Measurements from ENCODE around the gene CCDC69. TPM values are rescaled to one million over a fixed set of nuclear protein-coding genes. Genes with fewer than 3 reads are reported as not detected.

The CCDC69 gene
- total RNA-seq, 2 experiments from 2014 or later: 24.6 to 27.6 TPM

DNA sequence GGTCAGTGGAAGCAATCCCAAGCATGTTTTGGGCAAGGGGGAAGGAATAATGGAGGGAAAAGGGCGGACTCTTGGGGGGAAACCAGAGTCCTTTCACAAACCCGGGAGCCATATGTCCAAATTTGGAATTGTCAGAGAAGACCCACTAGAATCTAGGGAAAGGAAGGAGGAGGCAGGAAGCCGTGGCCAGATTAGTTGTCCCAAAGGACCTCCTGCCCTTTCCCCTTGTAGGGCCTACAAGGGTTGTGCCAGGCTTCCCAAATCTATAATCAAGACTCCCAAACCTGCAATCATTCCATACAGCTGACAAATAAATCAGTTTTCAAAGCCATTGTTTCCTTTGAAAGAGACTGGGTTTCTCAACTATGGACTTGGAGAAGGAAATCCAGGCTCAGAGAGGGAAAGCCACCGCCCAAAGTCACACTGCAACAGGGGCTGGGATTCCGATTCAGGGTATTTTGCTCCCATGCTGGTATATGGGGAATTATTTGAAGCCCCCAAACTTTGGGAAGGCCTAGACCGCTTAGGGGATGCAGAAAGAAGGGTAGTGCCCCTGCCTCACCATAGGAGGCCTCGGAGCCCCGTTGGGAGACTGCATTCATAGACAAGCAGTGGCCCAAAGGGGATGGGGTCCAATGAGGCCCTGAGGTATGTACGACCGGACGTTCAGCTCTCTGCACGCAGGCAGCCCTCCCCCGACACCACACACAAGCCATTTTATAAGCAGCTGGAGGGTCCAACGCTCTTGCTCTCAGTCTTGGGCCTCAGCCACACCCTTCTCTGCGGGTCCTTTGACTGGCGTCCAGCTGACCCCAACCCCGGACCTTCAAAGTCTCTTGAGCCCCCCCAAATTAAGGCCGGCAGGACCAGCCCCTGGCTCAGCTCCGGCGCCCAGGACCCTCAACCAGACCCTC lies 67.1 kb downstream of the CCDC69 start:
- Mint-ChIP-seq H3K27ac (peak overlapping the region; percentile 90), H3K4me3 (peak overlapping the region; percentile 97), H3K4me1 (ENCODE audit: low read depth) (peaks cover 61% of the 10 kb centered on the region), H3K9me3 (no peaks in the 10 kb centered on the region), H3K27me3 (no peaks in the 10 kb centered on the region), H3K36me3 (peaks cover 24% of the 10 kb centered on the region)
- CTCF ChIA-PET: interaction anchor here (1.0 to 12.2 kb wide), 8 partner anchors 8 to 105 kb away, joined by 3 to 159 read pairs (median 4); no protein-coding TSS in a partner anchor
- intact Hi-C loops (cut with micrococcal nuclease): no loop called here
- peak; percentile 53 for DNase-seq
- POLR2A ChIA-PET: interaction anchor here (0.6 to 1.9 kb wide), 7 partner anchors 15 to 81 kb away, joined by 3 to 6 read pairs (median 3); partner anchors contain the start of gene CCDC69

DNA sequence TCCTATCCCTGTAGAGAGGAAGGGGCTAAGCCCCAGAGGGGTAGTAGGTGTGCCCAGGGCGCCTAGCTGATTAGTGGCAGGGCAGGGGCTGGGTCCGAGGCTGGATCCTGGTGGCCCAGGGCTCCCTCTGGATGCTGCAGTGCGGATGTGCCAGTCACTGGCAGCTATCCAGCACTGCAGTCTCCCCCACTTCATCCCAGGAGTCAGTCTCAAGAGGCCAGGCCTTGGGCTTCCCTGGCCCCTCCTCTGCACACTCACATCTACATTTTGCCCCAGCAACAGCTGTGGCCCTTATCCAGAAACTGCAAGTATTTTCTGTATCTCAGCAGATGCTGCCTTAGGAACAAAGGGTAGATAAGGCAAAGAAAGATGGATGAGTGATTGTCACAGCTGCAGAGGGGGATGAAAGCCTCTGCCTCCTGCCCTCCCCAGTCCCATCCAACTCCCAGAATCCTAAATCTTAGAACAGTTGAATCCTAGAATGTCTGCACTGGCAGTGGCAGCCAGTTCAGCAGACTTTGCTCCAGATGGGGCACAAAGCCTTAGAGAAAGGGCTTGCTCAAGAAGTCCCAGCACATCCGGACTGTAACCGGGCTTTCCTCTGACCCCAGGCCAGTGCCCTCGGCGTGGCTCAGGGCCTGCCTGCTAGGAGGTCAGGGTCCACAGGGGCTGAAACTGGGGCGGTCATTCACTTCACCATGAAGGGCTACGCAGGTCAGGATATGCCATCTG lies 68.0 kb downstream of the CCDC69 start:
- ChIA-PET POLR2A (interaction anchor here (0.6 to 1.4 kb wide), 3 partner anchors 14 to 68 kb away, joined by 3 to 5 read pairs (median 3); partner anchors contain the start of gene CCDC69), CTCF (interaction anchor here (1.1 to 12.2 kb wide), 3 partner anchors 9 to 30 kb away, joined by 3 to 159 read pairs (median 6); no protein-coding TSS in a partner anchor)
- Mint-ChIP-seq H3K4me3 (peak overlapping the region; percentile 97), H3K27me3 (no peaks in the 10 kb centered on the region), H3K27ac (peak overlapping the region; percentile 90), H3K9me3 (no peaks in the 10 kb centered on the region), H3K36me3 (peaks cover 24% of the 10 kb centered on the region), H3K4me1 (ENCODE audit: low read depth) (peaks cover 69% of the 10 kb centered on the region)
- DNase-seq: peak; percentile 56
- intact Hi-C loops (cut with micrococcal nuclease): loop anchor here (1.0 to 2.0 kb wide), 3 partner anchors 15 to 96 kb away; no protein-coding TSS in a partner anchor

DNA sequence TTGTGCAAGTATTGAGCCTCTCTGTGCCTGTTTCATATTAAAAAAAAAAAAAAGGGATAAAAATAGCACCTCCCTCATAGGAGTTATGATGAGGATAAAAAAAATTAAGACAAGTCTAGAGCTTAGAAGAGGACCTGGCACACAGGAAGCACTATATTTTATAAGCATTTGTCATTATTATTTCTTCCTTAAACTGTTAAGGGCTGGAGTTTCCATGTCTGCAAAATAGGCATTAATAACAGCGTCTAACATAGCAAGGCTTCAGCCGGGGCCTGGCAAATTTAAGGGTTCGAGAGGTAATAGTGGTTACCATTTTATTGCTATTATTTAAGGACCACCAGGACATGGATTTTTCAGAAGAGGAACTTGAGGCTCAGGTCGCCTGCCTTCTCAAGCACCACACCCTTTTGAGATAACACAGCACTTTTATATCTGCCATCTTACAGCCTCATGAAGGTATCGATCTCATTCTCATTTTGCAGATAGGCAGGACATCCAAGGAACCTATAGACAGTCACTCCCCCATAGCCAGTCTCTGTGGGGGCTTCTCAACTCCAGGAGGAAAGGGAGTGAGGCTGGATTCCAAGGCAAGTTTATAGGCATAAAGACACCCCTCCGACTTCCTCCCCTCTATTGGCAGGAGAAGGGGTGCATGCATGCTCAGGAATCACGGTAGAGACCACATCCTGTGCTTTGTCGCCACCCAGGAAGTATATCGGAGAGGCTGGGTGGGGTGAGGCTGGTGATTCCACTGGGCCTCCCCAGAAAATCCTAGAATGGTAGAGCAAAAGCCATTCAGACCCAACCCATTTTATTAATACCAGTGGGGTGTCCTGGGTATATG lies 68.7 kb downstream of the CCDC69 start:
- H3K27me3 Mint-ChIP-seq: no peaks in the 10 kb centered on the region

DNA sequence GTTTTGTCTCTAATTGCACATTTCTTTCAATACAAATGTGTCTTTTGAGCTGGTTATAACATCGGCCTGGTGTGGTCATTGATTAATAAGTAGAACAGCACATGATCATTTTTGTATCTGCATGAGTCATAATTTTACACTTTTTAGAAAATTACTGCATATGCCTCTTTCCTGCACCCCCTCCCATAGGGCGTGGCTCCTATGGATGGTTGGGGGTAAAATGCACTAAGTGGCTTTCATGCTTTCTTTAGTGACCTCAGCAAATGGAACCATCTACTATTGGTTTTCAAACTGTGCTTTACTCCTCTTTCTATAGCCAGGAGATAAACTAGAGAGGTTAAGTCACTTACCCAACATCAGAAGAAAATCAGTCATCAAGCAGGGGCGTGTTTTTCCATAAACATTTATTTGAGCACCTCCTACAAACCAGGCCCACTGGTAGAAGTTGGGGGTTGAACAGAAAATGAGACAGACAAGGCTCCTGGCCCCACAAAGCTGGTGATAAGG lies 70.1 kb downstream of the CCDC69 start:
- ChIA-PET CTCF (interaction anchor here (0.9 to 12.2 kb wide), 7 partner anchors 10 to 70 kb away, joined by 3 to 159 read pairs (median 5); no protein-coding TSS in a partner anchor), POLR2A (interaction anchor here (1.0 to 2.4 kb wide), 4 partner anchors 12 to 75 kb away, joined by 3 to 8 read pairs (median 4); no protein-coding TSS in a partner anchor)
- intact Hi-C loops (cut with micrococcal nuclease): loop anchor here (1.0 to 5.0 kb wide), 6 partner anchors 13 to 707 kb away; partner anchors contain the start of genes ATOX1, G3BP1, RBM22 and RPS14
- Mint-ChIP-seq H3K4me3 (peak overlapping the region; percentile 52), H3K36me3 (peaks cover 27% of the 10 kb centered on the region), H3K27ac (peak overlapping the region; percentile 90), H3K4me1 (ENCODE audit: low read depth) (peaks cover 72% of the 10 kb centered on the region), H3K27me3 (no peaks in the 10 kb centered on the region), H3K9me3 (no peaks in the 10 kb centered on the region)
- DNase-seq: peak; percentile 78

More for the DNA sequence above, 68.7 kb downstream of the CCDC69 start:
- H3K4me3 Mint-ChIP-seq: peak overlapping the region; percentile 97
- H3K9me3 Mint-ChIP-seq: no peaks in the 10 kb centered on the region
- CTCF ChIA-PET: interaction anchor here (1.1 to 12.2 kb wide), 5 partner anchors 10 to 29 kb away, joined by 3 to 159 read pairs (median 6); no protein-coding TSS in a partner anchor
- POLR2A ChIA-PET: interaction anchor here (0.6 to 1.6 kb wide), 3 partner anchors 13 to 76 kb away, joined by 3 to 5 read pairs (median 3); no protein-coding TSS in a partner anchor
- peak; percentile 76 for DNase-seq
- H3K27ac Mint-ChIP-seq: peak overlapping the region; percentile 90
- H3K36me3 Mint-ChIP-seq: peaks cover 27% of the 10 kb centered on the region
- intact Hi-C loops (cut with micrococcal nuclease): loop anchor here (1.0 to 5.0 kb wide), 7 partner anchors 14 to 708 kb away; partner anchors contain the start of genes ATOX1, G3BP1, RBM22 and RPS14
- H3K4me1 Mint-ChIP-seq (ENCODE audit: low read depth): peaks cover 72% of the 10 kb centered on the region

DNA sequence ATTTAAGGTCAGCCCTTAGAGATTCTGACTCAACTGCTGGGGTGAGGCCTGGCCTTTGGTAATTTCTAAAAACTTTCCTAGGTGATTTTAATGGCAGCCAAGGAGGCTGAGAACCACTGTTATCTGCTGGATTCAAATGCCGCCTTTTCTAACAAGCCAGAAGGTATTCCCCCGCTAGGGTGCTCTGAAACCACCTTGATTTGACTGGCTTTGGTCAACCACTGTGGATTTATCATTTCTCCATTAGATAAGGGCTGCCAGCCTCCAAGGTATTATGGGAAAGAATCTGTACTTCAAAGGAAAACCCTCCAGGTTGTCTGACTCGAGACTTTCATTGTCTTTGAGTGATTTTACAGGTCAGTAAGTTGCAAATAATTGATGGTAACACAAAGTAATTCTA lies 70.6 kb downstream of the CCDC69 start:
- peak; percentile 57 for DNase-seq
- no peaks in the 10 kb centered on the region for H3K9me3 Mint-ChIP-seq
- H3K4me1 Mint-ChIP-seq (ENCODE audit: low read depth): peaks cover 72% of the 10 kb centered on the region
- intact Hi-C loops (cut with micrococcal nuclease): loop anchor here (1.0 to 5.0 kb wide), 5 partner anchors 27 to 706 kb away; partner anchors contain the start of genes ATOX1, G3BP1, RBM22 and RPS14
- ChIA-PET POLR2A (interaction anchor here (0.6 to 2.4 kb wide), 4 partner anchors 11 to 75 kb away, joined by 3 to 8 read pairs (median 4); no protein-coding TSS in a partner anchor), CTCF (interaction anchor here (0.9 to 12.2 kb wide), 7 partner anchors 11 to 70 kb away, joined by 3 to 159 read pairs (median 3); no protein-coding TSS in a partner anchor)
- H3K27ac Mint-ChIP-seq: peak overlapping the region; percentile 90
- H3K4me3 Mint-ChIP-seq: peak overlapping the region; percentile 52
- no peaks in the 10 kb centered on the region for H3K27me3 Mint-ChIP-seq
- peaks cover 32% of the 10 kb centered on the region for H3K36me3 Mint-ChIP-seq

DNA sequence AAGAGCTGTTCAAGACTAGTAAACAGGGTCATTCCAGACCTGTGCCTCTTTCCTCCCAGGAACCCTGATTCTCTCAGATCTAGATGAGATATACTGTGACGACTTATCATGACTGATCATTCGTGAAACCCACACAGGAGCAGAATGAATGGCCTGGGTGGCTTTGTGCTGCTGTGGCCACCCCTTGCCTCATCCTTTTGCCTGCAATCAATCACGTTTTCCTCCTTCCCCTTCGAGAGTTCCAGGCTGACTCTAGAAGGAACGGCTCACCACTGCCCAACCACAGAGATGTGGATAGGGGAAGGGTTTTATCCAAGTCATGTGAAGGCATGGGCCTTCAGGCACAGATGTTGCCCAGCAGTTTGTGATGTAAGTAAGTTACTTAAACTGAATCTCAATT lies 72.1 kb downstream of the CCDC69 start:
- peaks cover 83% of the 10 kb centered on the region for H3K4me1 Mint-ChIP-seq (ENCODE audit: low read depth)
- intact Hi-C loops (cut with micrococcal nuclease): loop anchor here (1.0 to 5.0 kb wide), 8 partner anchors 57 to 704 kb away; partner anchors contain the start of genes ATOX1, G3BP1, RBM22 and RPS14
- no peaks in the 10 kb centered on the region for H3K9me3 Mint-ChIP-seq
- DNase-seq: peak; percentile 88
- H3K4me3 Mint-ChIP-seq: peak overlapping the region; percentile 36
- H3K36me3 Mint-ChIP-seq: peaks cover 41% of the 10 kb centered on the region
- ChIA-PET POLR2A (interaction anchor here (2.4 to 3.0 kb wide), 3 partner anchors 11 to 73 kb away, joined by 8 to 20 read pairs (median 12); no protein-coding TSS in a partner anchor), CTCF (interaction anchor here (2.0 to 12.2 kb wide), 3 partner anchors 13 to 26 kb away, joined by 7 to 159 read pairs (median 44); no protein-coding TSS in a partner anchor)
- H3K27ac Mint-ChIP-seq: peak overlapping the region; percentile 90
- no peaks in the 10 kb centered on the region for H3K27me3 Mint-ChIP-seq

DNA sequence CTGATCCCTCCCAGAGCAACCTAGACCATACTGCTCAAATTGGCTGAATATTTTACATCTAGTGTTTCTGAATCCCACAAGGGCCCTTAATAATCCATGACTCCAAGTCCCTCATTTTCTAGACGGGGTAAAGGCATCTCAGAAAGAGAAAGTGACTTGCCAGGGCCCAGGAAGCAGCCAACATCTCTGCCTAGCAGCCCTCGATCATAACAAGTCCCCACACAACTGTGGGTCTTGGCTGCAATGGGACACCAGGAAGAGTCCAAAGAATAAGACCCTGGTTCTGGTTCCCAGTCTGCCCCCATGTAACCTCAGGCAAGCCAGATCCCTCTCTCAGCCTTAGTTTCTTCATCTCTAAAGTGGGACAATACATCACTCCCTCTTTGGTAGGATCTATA lies 72.6 kb downstream of the CCDC69 start:
- intact Hi-C loops (cut with micrococcal nuclease): loop anchor here (2.0 to 5.0 kb wide), 7 partner anchors 62 to 704 kb away; partner anchors contain the start of genes ATOX1, G3BP1, RBM22 and RPS14
- Mint-ChIP-seq H3K27ac (peak overlapping the region; percentile 90), H3K4me1 (ENCODE audit: low read depth) (peaks cover 88% of the 10 kb centered on the region), H3K9me3 (no peaks in the 10 kb centered on the region), H3K4me3 (peak overlapping the region; percentile 36), H3K27me3 (no peaks in the 10 kb centered on the region), H3K36me3 (peaks cover 37% of the 10 kb centered on the region)
- POLR2A ChIA-PET: interaction anchor here (1.4 to 3.0 kb wide), 5 partner anchors 10 to 89 kb away, joined by 4 to 20 read pairs (median 8); no protein-coding TSS in a partner anchor
- no peak for DNase-seq
- CTCF ChIA-PET: interaction anchor here (1.1 to 12.2 kb wide), 7 partner anchors 10 to 101 kb away, joined by 3 to 159 read pairs (median 7); no protein-coding TSS in a partner anchor

DNA sequence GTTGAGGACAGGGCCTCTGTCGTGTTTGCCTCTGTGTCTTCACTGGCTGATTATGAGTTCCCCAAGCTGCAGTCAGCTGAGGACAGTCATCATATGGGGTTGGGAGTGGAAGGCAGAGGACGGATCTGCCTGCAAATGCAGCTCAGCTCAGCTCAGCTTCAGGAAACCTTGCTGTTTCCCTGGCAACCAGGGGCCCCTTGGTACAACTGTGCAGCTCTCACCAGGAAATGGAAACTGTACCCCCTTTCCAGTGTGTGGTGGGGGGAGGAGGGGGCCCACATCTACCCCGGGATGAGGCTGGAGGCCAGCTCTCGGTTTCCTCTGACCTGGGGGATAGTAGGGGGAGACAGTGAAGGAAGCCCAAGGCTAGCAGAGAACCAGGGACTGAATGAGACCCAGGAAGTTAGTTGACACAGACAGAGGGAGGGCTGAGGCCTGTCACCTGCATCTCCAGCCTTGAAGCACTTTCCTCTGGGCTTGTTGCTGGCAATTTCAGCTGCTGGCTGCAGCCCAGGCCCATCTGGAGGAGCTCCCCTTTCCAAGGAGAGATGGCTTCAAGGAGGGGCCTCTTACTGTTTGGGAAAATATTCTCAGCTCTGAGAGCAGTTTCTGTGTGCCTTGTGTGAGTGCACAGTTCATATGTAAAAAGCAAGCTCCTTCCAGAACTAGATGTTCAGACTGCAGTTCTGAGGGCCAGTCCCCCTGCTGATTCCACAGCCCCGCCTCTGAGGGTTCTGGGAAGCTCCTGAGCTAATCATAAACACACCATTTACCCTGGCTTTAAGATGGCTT lies 73.2 kb downstream of the CCDC69 start:
- Mint-ChIP-seq H3K36me3 (peaks cover 42% of the 10 kb centered on the region), H3K4me1 (ENCODE audit: low read depth) (peaks cover 94% of the 10 kb centered on the region), H3K27ac (peak overlapping the region; percentile 90), H3K9me3 (no peaks in the 10 kb centered on the region), H3K27me3 (no peaks in the 10 kb centered on the region), H3K4me3 (peak overlapping the region; percentile 36)
- CTCF ChIA-PET: interaction anchor here (1.1 to 12.2 kb wide), 9 partner anchors 10 to 101 kb away, joined by 3 to 159 read pairs (median 7); no protein-coding TSS in a partner anchor
- POLR2A ChIA-PET: interaction anchor here (0.7 to 3.0 kb wide), 9 partner anchors 8 to 89 kb away, joined by 3 to 20 read pairs (median 4); no protein-coding TSS in a partner anchor
- intact Hi-C loops (cut with micrococcal nuclease): loop anchor here (1.0 to 5.0 kb wide), 12 partner anchors 8 to 703 kb away; partner anchors contain the start of genes ATOX1, G3BP1, RBM22 and RPS14
- peak; percentile 87 for DNase-seq

DNA sequence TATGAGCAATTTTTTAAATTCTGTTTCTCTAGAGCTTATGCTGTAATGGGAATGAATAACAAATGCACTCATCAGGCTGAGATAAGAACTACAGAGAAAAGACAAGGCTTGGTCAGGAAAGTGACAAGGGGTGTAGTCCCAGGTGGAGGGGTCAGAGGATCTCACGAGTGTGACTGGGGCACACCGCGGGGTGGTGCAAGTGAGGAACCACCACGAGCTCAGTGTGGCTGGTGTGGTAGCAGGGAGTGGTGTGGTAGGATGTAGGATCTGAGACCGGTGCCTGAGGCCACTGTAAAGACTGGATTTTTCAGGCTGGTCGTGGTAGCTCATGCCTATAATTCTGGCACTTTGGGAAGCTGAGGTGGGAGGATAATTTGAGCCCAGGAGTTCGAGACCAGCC lies 75.3 kb downstream of the CCDC69 start:
- peaks cover 97% of the 10 kb centered on the region for H3K4me1 Mint-ChIP-seq (ENCODE audit: low read depth)
- no peaks in the 10 kb centered on the region for H3K27me3 Mint-ChIP-seq
- no peaks in the 10 kb centered on the region for H3K9me3 Mint-ChIP-seq
- peak; percentile 58 for DNase-seq
- H3K27ac Mint-ChIP-seq: peak overlapping the region; percentile 90
- H3K36me3 Mint-ChIP-seq: peaks cover 43% of the 10 kb centered on the region
- intact Hi-C loops (cut with micrococcal nuclease): no loop called here
- ChIA-PET POLR2A (interaction anchor here (1.0 to 1.2 kb wide), 2 partner anchors 23 to 113 kb away, joined by 4 to 6 read pairs; no protein-coding TSS in a partner anchor), CTCF (interaction anchor here (0.7 to 12.2 kb wide), 10 partner anchors 16 to 147 kb away, joined by 3 to 159 read pairs (median 4); no protein-coding TSS in a partner anchor)
- no peak overlapping the region for H3K4me3 Mint-ChIP-seq
